ENCODE data around the gene SPOCK1. TPM values are rescaled to one million over a fixed set of nuclear protein-coding genes. Genes with fewer than 3 reads are reported as not detected.

The SPOCK1 gene
- total and polyA plus RNA-seq, 2 experiments from 2014 or later: 8.2 to 10.5 TPM

GRCh38 chr5:136985785-136986475, 513.2 kb downstream of the SPOCK1 start (continued):
- TF ChIP-seq, protein P1, sequence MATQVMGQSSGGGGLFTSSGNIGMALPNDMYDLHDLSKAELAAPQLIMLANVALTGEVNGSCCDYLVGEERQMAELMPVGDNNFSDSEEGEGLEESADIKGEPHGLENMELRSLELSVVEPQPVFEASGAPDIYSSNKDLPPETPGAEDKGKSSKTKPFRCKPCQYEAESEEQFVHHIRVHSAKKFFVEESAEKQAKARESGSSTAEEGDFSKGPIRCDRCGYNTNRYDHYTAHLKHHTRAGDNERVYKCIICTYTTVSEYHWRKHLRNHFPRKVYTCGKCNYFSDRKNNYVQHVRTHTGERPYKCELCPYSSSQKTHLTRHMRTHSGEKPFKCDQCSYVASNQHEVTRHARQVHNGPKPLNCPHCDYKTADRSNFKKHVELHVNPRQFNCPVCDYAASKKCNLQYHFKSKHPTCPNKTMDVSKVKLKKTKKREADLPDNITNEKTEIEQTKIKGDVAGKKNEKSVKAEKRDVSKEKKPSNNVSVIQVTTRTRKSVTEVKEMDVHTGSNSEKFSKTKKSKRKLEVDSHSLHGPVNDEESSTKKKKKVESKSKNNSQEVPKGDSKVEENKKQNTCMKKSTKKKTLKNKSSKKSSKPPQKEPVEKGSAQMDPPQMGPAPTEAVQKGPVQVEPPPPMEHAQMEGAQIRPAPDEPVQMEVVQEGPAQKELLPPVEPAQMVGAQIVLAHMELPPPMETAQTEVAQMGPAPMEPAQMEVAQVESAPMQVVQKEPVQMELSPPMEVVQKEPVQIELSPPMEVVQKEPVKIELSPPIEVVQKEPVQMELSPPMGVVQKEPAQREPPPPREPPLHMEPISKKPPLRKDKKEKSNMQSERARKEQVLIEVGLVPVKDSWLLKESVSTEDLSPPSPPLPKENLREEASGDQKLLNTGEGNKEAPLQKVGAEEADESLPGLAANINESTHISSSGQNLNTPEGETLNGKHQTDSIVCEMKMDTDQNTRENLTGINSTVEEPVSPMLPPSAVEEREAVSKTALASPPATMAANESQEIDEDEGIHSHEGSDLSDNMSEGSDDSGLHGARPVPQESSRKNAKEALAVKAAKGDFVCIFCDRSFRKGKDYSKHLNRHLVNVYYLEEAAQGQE (IDR thresholded peaks at IDR 0.05; ENCODE audit: unreplicated experiment): no peak
- TF ChIP-seq, protein P2, sequence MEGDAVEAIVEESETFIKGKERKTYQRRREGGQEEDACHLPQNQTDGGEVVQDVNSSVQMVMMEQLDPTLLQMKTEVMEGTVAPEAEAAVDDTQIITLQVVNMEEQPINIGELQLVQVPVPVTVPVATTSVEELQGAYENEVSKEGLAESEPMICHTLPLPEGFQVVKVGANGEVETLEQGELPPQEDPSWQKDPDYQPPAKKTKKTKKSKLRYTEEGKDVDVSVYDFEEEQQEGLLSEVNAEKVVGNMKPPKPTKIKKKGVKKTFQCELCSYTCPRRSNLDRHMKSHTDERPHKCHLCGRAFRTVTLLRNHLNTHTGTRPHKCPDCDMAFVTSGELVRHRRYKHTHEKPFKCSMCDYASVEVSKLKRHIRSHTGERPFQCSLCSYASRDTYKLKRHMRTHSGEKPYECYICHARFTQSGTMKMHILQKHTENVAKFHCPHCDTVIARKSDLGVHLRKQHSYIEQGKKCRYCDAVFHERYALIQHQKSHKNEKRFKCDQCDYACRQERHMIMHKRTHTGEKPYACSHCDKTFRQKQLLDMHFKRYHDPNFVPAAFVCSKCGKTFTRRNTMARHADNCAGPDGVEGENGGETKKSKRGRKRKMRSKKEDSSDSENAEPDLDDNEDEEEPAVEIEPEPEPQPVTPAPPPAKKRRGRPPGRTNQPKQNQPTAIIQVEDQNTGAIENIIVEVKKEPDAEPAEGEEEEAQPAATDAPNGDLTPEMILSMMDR (conservative IDR thresholded peaks at IDR 0.05; ENCODE audit: low read depth in 2 of 2): no peak

DNA sequence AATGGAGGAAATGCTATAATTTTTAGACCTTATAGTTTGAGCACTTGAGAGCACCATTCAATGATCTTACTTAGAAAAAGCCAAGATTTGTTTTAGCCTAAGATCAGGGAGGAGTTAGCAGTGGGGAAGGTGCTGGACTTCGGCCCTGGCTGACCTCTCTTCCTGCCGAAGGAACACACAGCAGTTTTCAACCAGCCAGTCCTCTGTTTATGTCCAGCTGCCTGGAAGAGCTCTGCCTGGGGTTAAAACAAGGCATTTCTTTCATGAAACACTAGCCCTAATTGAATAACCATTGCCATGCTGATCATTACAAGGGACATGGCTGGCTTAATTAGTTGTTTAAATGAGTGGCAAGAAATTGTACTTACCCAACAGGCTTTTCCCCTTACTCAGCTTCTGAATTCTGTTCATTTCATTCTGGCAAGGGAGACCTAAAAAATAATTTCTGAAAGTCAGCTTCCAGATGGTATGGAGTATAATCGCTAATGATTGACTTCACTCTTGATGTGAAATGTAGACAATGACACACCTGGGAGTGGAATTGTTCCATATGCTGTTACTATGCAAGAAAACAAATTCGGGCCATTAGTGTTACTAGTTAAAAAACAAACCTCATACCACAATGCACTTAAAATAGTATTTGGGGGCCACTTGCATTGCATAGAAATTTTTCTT, 514.2 kb downstream of the SPOCK1 start:
- no peaks in the 10 kb centered on the region for H3K9me3 Mint-ChIP-seq
- H3K4me3 ChIP-seq: no peak overlapping the region
- no peak overlapping the region for H3K4me2 ChIP-seq
- no peak overlapping the region for H3K27ac Mint-ChIP-seq
- no peaks in the 10 kb centered on the region for H3K36me3 Mint-ChIP-seq (ENCODE audit: low read depth)
- no peaks in the 10 kb centered on the region for H3K36me3 ChIP-seq (ENCODE audit: insufficient read depth)
- no peaks in the 10 kb centered on the region for H3K27me3 Mint-ChIP-seq (ENCODE audit: insufficient read depth, low read depth, poor library complexity)
- H3F3A ChIP-seq (replicated peaks; ENCODE audit: low read depth): no peaks in the 10 kb centered on the region
- H3K27me3 ChIP-seq (ENCODE audit: insufficient read depth): no peaks in the 10 kb centered on the region
- DNase-seq (ENCODE audit: low spot score) (no peak), ATAC-seq (0 out of 3 replicates have a peak, but pooled peaks have one; percentile 36)
- no peaks in the 10 kb centered on the region for H3K79me2 ChIP-seq (replicated peaks; ENCODE audit: insufficient read depth)
- H3K27ac ChIP-seq (ENCODE audit: low read depth): no peak overlapping the region
- H3K9me2 ChIP-seq (ENCODE audit: insufficient read depth): no peaks in the 10 kb centered on the region
- no peaks in the 10 kb centered on the region for H3K4me1 ChIP-seq (ENCODE audit: insufficient read depth)
- no peak for TF ChIP-seq JUNB (IDR thresholded peaks at IDR 0.05; ENCODE audit: unreplicated experiment)
- TF ChIP-seq ETS1 (IDR thresholded peaks at IDR 0.05): no peak
- TF ChIP-seq, protein P1 (IDR thresholded peaks at IDR 0.05; ENCODE audit: unreplicated experiment): no peak
- no peak overlapping the region for H3K4me3 Mint-ChIP-seq
- H3K4me1 Mint-ChIP-seq: peaks cover 12% of the 10 kb centered on the region
- H2AFZ ChIP-seq: no peak overlapping the region
- H4K20me1 ChIP-seq (replicated peaks; ENCODE audit: insufficient read depth): no peaks in the 10 kb centered on the region

Data from GM23338 (cell line).